Lung (tissue), 12 donors: Measurements from ENCODE around the gene GGA2. TPM values are rescaled to one million over a fixed set of nuclear protein-coding genes. Genes with fewer than 3 reads are reported as not detected.
A peak's percentile ranks its signal among the peaks of the same experiment; 100 is the strongest.

Source experiments
- ATAC-seq: fragments of 200-7000 bp; cut with Tn5 transposase; one replicate; pipeline ENCODE4 v1.9.1; 2020; ENCODE audit warnings: moderate number of reproducible peaks; ENCODE audit not compliant: insufficient read depth, low FRiP score
- DNase-seq, 3 donors: peaks; one replicate each; pipeline ENCODE4 v3.0.0-alpha.2; 2013 to 2017
- H3K27ac ChIP-seq, 2 donors: one replicate each; pipeline ENCODE4 v1.5.1; 2013; ENCODE audit warnings: mild to moderate bottlenecking in 2 of 2, moderate library complexity in 2 of 2, control low read depth in 1 of 2, inconsistent platforms in 1 of 2, low read depth in 1 of 2, low read length in 1 of 2
- H3K27me3 ChIP-seq, 3 donors: one replicate each; pipeline ENCODE4 v1.5.1; 2013; ENCODE audit warnings: low read length in 2 of 3; ENCODE audit not compliant: control insufficient read depth in 3 of 3, insufficient read depth in 3 of 3
- H3K36me3 ChIP-seq, 4 donors: one replicate each; pipeline ENCODE4 v1.5.1; 2013; ENCODE audit warnings: low read length in 4 of 4, mild to moderate bottlenecking in 1 of 4, moderate library complexity in 1 of 4; ENCODE audit not compliant: control insufficient read depth in 4 of 4, insufficient read depth in 4 of 4
- H3K4me1 ChIP-seq, 5 donors: one replicate each; pipeline ENCODE4 v1.5.1; 2013; ENCODE audit warnings: low read length in 5 of 5, mild to moderate bottlenecking in 2 of 5, moderate library complexity in 1 of 5; ENCODE audit not compliant: control insufficient read depth in 5 of 5, insufficient read depth in 5 of 5
- H3K4me3 ChIP-seq: one replicate; pipeline ENCODE4 v1.5.1; 2013; ENCODE audit warnings: mild to moderate bottlenecking, control low read depth, moderate library complexity
- H3K9ac ChIP-seq, 2 donors: one replicate each; pipeline ENCODE4 v1.5.1; 2013; ENCODE audit warnings: low read length in 2 of 2, control low read depth in 1 of 2; ENCODE audit not compliant: insufficient read depth in 1 of 2
- H3K9me3 ChIP-seq, 4 donors: one replicate each; pipeline ENCODE4 v1.5.1; 2013; ENCODE audit warnings: low read length in 3 of 4, mild to moderate bottlenecking in 1 of 4, moderate library complexity in 1 of 4; ENCODE audit not compliant: control insufficient read depth in 4 of 4, insufficient read depth in 3 of 4
- CTCF ChIP-seq: IDR thresholded peaks from 2 replicates; pipeline ENCODE4 v1.5.1; 2012; ENCODE audit warnings: mild to moderate bottlenecking; ENCODE audit errors: control extremely low read depth, extremely low read depth
- WGBS, 2 donors: extraction: QIAGEN DNeasy Blood & Tissue Kit; methylation state at CpG; one replicate each; pipeline ENCODE4 v1.1.7; 2013; 5-methylcytosine and 5-hydroxymethylcytosine counted together
- polyA plus RNA-seq, 2 donors: library from polyadenylated mRNA; stranded (reverse); fragments of 200-250 nt; gene quantifications; one replicate each; pipeline ENCODE4 v1.2.1, GENCODE V29; 2013
- total RNA-seq, 2 donors: library from RNA; depleted of rRNA in 1 of 2; stranded (reverse); fragments of >200 nt in 1 of 2; gene quantifications; one replicate each; pipeline ENCODE4 v1.2.1, GENCODE V29; 2014 to 2021
- donor health status: control.
- donor health status: control.
- donor health status: Bipolar disorder and iron deficiency.
- donor health status: healthy.
- donor health status: DM: yes; HTN: yes; CAD: no.

The GGA2 gene
- total and polyA plus RNA-seq, 4 donors, result 29.4 to 118 (median 63.9) TPM

GRCh38 chr16:23432176-23433128 lies 77.8 kb downstream of the GGA2 start:
- DNase-seq (no peak), ATAC-seq (peak; percentile 28)
- Histone ChIP-seq H3K4me3 (no peak overlapping the region), H3K27ac (no peak overlapping the region), H3K9ac (no peak overlapping the region), H3K9me3 (no peaks in the 10 kb centered on the region), H3K27me3 (no peaks in the 10 kb centered on the region), H3K4me1 (peaks cover 0 to 3% (median 0%) of the 10 kb centered on the region in 5 donors), H3K36me3 (peaks cover 7 to 30% (median 17%) of the 10 kb centered on the region in 4 donors)
- 82 to 91% methylated on average over 10 of the region's 10 CpGs for WGBS, 2 donors
- TF ChIP-seq CTCF, result no peak

GRCh38 chr16:23428351-23428750 lies 81.9 kb downstream of the GGA2 start:
- Histone ChIP-seq H3K27ac (no peak overlapping the region), H3K4me3 (no peak overlapping the region), H3K9ac (no peak overlapping the region), H3K36me3 (peaks cover 6 to 22% (median 11%) of the 10 kb centered on the region in 4 donors), H3K27me3 (no peaks in the 10 kb centered on the region), H3K9me3 (no peaks in the 10 kb centered on the region), H3K4me1 (peaks cover 0 to 5% (median 0%) of the 10 kb centered on the region in 5 donors)
- WGBS, 2 donors, result 68 to 73% methylated on average over 2 of the region's 2 CpGs
- ATAC-seq (no peak), DNase-seq (no peak)
- TF ChIP-seq CTCF, result no peak

GRCh38 chr16:23424292-23424958 lies 85.9 kb downstream of the GGA2 start:
- no peak overlapping the region for H3K9ac ChIP-seq
- ATAC-seq (no peak), DNase-seq (peak in 1 of 3 donors; percentile 24)
- peaks cover 2 to 15% (median 6%) of the 10 kb centered on the region in 4 donors for H3K36me3 ChIP-seq
- H3K27ac ChIP-seq, result peak overlapping the region in 1 of 2 donors; percentile 94
- H3K9me3 ChIP-seq, result no peaks in the 10 kb centered on the region
- no peak overlapping the region for H3K4me3 ChIP-seq
- no peak for TF ChIP-seq CTCF
- H3K4me1 ChIP-seq, result peaks cover 0 to 5% (median 0%) of the 10 kb centered on the region in 5 donors
- WGBS, 2 donors, result 63 to 83% methylated on average over 14 of the region's 14 CpGs
- no peaks in the 10 kb centered on the region for H3K27me3 ChIP-seq
